HG02943 (cell line): ENCODE data around the gene KCNA4.
"Not testable (repeated sequence)": the region's sequence is repeated elsewhere in the genome, so short reads cannot be mapped to it uniquely, and the experiment has no call there.

Experiments used
- ATAC-seq: cut with Tn5 transposase; IDR thresholded peaks from one replicate; pipeline ENCODE4 v1.9.1; 2021; ENCODE audit warnings: mild to moderate bottlenecking, low read depth, moderate library complexity; ENCODE audit not compliant: unreplicated experiment

The KCNA4 gene

DNA sequence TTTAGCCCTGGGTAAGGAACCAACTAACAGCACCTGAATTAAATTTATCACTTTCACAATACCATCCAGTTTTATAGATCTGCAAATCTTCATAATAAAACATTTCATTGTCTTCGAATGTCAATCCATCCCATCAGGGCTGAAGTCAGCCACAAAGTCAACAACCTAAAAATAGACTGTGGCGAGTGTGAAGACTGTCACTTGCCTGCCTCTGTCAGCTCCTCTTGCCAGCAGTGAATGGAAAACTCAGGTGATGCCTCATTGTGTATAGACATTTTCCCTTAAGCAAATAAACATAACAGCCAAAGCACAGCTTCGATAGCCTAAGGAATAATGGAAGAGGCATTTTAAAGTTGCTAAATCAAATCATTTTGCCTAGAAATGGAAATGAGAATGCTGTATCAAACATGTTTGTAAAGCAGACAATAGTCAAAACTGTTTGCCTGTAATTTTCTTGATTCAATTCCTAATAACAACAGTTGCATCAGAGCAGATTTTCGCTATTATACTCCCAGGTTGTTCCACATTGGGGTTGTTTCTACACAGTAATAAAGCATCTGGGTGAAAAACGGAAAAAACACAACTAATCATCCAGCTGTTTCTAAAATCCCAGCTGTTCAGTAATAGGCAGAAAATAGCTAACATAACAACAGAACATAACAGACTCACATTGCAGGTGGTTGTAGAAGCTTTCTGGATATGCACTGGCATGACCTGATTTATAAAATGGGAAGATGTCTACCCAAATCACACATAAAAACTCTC is 15.7 kb downstream of the KCNA4 start:
- no peak for ATAC-seq

DNA sequence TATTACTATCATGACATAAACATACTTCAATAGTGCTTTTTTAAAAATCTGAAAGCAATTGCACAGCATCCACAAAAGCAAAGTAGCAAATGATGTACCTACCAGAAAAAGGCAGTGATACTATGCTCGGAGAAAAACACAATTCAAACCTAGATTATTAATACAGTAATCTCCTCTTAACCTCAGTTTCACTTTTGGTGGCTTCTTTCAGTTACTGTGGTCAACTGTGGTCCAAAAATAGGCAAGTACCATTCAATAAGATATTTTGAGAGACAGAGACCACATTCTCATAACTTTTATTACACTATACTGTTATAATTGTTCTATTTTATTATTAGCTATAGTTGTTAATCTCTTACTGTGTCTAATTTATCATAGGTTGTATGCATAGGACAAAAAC is 20.8 kb downstream of the KCNA4 start:
- no peak for ATAC-seq

DNA sequence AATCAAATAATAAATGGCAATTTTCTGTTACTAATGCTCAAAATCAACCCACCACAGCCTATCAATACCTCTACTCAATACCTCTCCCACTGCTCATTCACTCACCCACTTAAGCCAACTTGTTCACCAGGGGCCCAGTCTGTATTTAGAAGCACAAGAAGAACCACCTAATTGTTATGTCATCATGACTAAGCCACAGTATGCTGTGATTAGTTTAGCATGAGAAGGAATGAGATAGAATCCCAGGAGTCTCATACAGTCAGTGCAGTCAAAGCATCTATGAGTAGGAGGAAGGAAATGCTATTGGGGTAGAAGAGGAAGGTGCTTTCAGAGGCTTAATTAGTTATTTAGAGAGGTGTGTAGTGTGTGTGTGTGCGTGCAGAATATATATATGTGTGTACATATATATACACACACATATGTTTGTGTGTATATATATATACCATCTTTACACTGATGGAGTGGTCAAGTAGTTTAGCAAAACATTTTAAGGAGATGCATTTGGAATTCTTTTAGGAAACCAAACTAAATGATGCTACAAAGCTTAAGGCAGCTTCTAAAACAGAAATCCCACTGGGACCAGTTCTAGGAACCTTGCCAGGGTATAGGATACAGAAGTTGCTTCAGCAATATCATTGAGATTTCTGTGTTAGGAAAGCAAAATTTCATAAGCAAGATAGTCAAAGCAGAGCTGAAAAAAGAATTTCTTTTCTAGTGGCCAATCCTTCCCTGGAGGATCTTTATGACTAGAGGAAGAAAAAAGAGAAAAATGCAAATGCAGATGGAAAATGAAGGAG is 27.5 kb downstream of the KCNA4 start:
- ATAC-seq: no peak

DNA sequence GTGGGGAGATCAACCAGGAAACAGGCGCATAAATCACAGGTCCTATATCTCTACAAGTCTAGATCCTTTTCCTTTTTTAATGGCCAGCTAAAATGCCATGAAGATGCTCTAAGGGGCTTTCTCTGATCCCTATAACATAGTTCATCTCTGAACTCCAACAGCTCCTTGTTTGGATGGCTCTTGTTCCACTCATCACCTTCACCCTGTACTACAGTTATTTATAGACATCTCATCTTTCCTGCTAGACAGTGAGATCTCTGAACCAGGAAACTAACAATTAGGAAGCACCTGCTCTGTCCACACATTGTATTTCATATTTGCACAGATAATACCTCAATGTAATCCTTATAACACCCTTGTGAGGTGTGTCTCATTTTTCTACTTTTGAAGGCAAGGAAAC is 31.6 kb downstream of the KCNA4 start:
- ATAC-seq: no peak

DNA sequence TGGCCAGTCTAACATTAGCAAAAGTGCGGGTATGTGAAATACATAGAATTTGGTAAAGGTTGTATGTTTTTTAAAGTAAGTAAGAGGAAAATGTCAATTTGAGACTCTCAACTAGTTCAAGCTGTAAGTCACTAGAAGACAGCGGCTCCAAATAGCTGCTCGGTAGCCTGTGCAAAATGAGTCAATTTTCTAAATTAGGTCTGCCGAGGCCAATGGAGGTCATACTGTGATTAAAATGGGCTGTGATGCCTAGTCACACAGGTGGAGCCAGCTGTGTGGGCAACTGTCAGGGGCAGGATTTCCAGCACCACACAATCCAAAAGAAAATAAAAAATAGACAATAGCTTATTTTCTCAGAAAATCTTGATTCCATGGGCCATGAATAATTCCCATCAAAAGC is 32.3 kb downstream of the KCNA4 start:
- ATAC-seq: no peak

DNA sequence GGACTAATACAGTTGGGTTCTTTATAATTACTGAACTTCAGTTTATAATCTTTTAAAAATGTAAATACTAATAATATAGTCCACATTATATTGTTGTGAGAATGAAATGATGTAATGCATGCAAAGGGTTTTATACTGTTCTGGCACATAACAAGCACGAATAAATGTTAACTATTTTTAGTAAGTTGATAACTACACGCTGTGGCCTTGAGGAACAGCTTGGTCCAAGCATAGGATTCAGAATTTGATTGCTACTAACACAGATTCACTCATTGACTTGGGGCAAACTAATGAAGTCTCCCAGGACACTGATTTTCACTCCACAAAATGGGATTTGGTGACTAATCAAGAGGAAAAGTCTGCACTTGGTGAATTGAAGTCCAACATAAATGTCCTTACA is 38.3 kb downstream of the KCNA4 start:
- ATAC-seq: no peak

DNA sequence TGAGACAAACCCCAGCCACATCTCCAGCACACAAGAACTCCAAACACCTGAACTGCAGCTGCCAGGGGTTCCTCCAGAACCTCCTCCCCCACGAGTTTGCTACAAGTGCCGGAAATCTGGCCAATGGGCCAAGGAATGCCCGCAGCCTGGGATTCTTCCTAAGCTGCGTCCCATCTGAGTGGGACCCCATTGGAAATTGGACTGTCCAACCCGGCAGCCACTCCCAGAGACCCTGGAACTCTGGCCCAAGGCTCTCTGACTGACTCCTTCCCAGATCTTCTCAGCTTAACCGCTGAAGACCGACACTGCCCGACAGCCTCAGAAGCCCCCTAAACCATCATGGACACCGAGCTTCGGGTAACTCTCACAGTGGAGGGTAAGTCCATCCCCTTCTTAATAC is 41.2 kb downstream of the KCNA4 start:
- ATAC-seq: not testable (repeated sequence)

DNA sequence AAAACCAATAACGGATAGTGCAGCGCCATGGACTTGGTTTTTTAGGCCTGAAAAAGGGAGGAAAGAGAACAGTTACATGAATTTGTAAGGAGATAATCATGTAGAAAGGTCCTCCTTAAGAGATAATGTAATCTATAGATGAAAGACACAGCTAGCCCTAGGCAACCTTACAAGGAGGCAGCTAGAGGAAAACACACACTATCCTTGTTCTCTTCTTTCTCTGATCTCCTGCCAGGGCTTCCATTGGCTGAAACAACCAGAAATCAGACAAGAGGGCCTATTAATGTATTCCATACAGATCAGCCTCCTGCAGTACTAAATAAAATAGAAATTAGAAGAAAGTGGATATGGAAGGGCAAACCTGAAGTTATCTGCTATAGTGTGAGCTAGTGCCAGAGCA is 53.0 kb downstream of the KCNA4 start:
- ATAC-seq: no peak

DNA sequence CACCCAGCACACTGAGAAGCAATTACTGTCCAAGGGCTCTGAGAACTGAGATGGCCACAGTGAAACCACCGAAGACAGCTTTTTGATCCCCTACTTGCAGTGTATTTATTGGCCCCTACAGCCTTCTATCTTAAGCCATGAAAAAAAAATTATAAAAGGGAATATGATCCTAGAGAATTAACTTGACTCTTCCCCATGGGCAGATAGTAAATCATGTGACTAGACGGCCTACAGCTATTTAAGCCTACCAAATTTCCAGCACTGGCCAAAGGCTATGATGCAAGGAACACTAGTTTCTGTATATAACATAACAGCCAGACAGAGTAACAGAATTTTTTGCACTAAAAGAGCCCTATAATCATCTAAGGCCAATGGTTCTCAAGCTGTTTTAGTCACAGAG is 53.8 kb downstream of the KCNA4 start:
- no peak for ATAC-seq

DNA sequence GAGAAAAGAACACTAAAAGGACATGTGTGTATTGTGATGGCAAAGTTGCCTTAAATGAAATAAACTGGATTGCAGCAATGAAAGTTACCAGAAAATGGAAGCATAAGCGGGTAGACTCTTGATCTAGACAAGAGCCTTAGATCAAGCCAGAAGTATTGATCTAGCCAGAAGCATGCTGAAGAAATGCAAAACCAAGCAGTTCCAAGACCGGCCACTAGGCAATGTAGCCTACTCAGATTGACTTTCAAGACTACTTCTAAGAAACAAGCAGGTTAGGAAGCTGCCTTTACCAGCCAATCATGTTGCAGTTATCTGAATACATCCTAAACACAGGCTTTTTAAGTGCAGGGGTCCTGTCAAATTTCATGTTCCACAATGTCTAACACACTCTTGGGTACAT is 54.6 kb downstream of the KCNA4 start:
- no peak for ATAC-seq
